ENCODE data around the gene TSR1.

The TSR1 gene

DNA sequence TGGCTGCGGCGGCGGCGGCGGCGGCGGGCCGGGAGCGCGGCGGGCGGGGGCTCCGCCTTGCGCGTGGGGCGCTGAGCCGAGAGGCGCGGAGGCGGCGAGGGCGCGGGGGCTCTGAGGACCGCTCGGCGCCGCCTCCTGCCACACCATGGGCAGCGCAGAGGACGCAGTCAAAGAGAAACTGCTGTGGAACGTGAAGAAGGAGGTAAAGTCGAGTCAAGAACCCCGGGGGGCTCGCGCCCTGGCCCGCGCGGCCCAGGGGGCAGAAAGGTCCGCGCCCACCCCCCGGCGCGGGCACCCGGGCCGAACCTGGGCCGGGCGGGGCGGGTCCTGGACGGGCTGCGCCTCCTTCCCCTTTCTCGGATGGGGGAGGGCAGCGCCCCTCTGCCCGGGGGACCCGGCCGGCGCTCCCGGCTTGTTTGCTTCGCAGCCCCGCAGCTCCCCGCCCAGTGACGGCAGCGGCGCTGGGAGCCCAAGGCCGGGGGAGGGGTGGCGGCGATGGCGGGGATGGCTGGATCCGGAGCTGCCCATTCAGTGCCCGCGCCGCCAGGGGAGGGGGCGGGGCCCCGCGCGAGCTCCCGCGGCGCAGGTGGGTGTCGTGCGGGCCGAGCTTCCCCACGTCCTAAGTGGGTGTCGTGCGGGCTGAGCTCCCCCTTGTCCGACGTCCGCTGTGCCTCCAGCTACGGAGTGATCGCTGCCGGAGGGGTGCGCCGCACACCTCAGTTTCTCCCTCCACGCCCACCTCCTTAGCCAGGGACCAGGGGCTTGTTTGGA lies 1.5 kb upstream of the TSR1 start:
- H2AK5ac ChIP-seq (ENCODE audit: low read depth, low read length): no peak overlapping the region
- no peaks in the 10 kb centered on the region for H3K27me3 ChIP-seq (ENCODE audit: control insufficient read depth in 3 of 3, insufficient read depth in 3 of 3, low read depth in 1 of 3, low read length in 3 of 3)
- no peak overlapping the region for H4K8ac ChIP-seq (ENCODE audit: low read depth, low read length)
- H2BK15ac ChIP-seq (ENCODE audit: low read length): peak overlapping the region; percentile 30
- H3K23ac ChIP-seq (ENCODE audit: low read depth, low read length, poor library complexity): peak overlapping the region; percentile 26
- no peak overlapping the region for H2BK5ac ChIP-seq (ENCODE audit: low read length)
- H3K36me3 ChIP-seq (replicated peaks in 1 of 2; ENCODE audit: control insufficient read depth in 2 of 2, insufficient read depth in 2 of 2, low read length in 2 of 2): peaks cover 29 to 44% of the 10 kb centered on the region in 2 donors
- H3K9me3 ChIP-seq (replicated peaks in 1 of 2; ENCODE audit: control insufficient read depth in 2 of 2, insufficient read depth in 1 of 2, low read depth in 1 of 2, low read length in 2 of 2): no peaks in the 10 kb centered on the region
- H3K4me3 ChIP-seq (ENCODE audit: low read length in 2 of 2): peak overlapping the region; percentile 90 to 91
- H2BK120ac ChIP-seq (ENCODE audit: low read depth, low read length): no peak overlapping the region
- H3K79me1 ChIP-seq (ENCODE audit: low read depth, low read length): peaks cover 11% of the 10 kb centered on the region
- peak overlapping the region; percentile 84 for H2AFZ ChIP-seq (ENCODE audit: low read length)
- no CpG with 5 or more reads among the region's 92 CpGs for WGBS, 2 donors (ENCODE audit: extremely low coverage in 2 of 2, insufficient read length in 2 of 2, insufficient replicate concordance in 1 of 2)
- no peak overlapping the region for H3K4ac ChIP-seq (ENCODE audit: low read length)
- peaks cover 8 to 15% of the 10 kb centered on the region in 2 donors for H3K4me1 ChIP-seq (ENCODE audit: control insufficient read depth in 2 of 2, insufficient read depth in 1 of 2, low read depth in 1 of 2, low read length in 2 of 2)
- peak overlapping the region; percentile 95 for H3K18ac ChIP-seq (ENCODE audit: low read length)
- H2BK12ac ChIP-seq (ENCODE audit: low read length): no peak overlapping the region
- H3K4me2 ChIP-seq (ENCODE audit: insufficient read depth, low read length, poor library complexity, severe bottlenecking): peak overlapping the region; percentile 89
- peak overlapping the region; percentile 88 for H3K9ac ChIP-seq (ENCODE audit: low read depth, low read length, poor library complexity)
- DNase-seq (ENCODE audit: low spot score): peak; percentile 42
- no peak overlapping the region for H4K91ac ChIP-seq (ENCODE audit: low read depth, low read length, poor library complexity)
- H3K27ac ChIP-seq (replicated peaks; ENCODE audit: low read length): peak overlapping the region; percentile 59
- no peak overlapping the region for H3K14ac ChIP-seq (ENCODE audit: low read length)

DNA sequence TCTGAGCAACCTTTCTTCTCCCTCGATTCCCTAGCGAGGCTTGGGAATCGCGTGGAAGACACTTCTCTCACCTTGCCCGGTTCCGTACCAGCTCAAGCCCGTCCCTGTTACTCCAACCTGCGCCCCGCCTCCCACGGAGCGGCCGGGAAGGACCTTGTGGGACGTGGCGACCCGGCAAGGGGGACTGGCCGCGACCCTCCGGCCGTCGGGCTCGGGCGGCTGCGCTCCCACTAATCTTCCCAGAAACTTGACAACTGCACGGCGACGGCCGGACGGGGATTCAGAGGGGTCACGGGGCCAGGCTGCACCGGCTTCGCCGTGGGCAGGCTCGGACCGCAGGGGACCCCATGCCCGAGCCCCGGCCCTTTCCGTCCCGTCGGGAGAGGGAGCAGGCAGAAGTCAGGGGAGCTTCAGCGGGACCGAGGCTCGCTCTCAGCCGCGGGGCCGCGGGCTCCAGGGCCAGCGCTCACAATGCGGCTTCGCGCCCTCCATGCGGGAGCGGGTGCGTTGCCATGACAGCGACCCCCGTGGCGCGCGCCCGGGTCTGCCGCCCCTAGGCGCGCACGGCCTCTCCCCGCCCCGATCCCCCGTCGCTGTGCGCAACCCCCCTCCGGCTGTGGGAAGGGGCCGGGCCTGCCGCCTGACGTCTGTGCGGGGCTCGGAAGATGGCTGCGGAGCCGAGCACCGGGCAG lies 741 bp upstream of the TSR1 start, which contains the start of gene SGSM2:
SGSM2 (plus strand) TSS at position 650 of the 692 bp plus-strand sequence. CDS start 188 bp downstream, outside the sequence.
- peak within 1 kb of the TSS; percentile 89 for H3K4me2 ChIP-seq (ENCODE audit: insufficient read depth, low read length, poor library complexity, severe bottlenecking)
- no peaks in the 10 kb centered on the region for H3K27me3 ChIP-seq (ENCODE audit: control insufficient read depth in 3 of 3, insufficient read depth in 3 of 3, low read depth in 1 of 3, low read length in 3 of 3)
- no peak within 1 kb of the TSS for H2BK12ac ChIP-seq (ENCODE audit: low read length)
- peak; percentile 59 for DNase-seq (ENCODE audit: low spot score)
- H2AFZ ChIP-seq (ENCODE audit: low read length): peak within 1 kb of the TSS; percentile 84
- no peaks in the 10 kb centered on the region for H3K9me3 ChIP-seq (replicated peaks in 1 of 2; ENCODE audit: control insufficient read depth in 2 of 2, insufficient read depth in 1 of 2, low read depth in 1 of 2, low read length in 2 of 2)
- peak within 1 kb of the TSS; percentile 45 for H3K23ac ChIP-seq (ENCODE audit: low read depth, low read length, poor library complexity)
- H4K8ac ChIP-seq (ENCODE audit: low read depth, low read length): no peak within 1 kb of the TSS
- H2BK15ac ChIP-seq (ENCODE audit: low read length): peak within 1 kb of the TSS; percentile 30
- peak within 1 kb of the TSS; percentile 46 for H2BK5ac ChIP-seq (ENCODE audit: low read length)
- peak within 1 kb of the TSS; percentile 89 for H2AK5ac ChIP-seq (ENCODE audit: low read depth, low read length)
- H3K4me1 ChIP-seq (ENCODE audit: control insufficient read depth in 2 of 2, insufficient read depth in 1 of 2, low read depth in 1 of 2, low read length in 2 of 2): peaks cover 8 to 15% of the 10 kb centered on the region in 2 donors
- H3K36me3 ChIP-seq (replicated peaks in 1 of 2; ENCODE audit: control insufficient read depth in 2 of 2, insufficient read depth in 2 of 2, low read length in 2 of 2): peaks cover 30 to 50% of the 10 kb centered on the region in 2 donors
- peak within 1 kb of the TSS; percentile 67 for H3K27ac ChIP-seq (replicated peaks; ENCODE audit: low read length)
- H3K4ac ChIP-seq (ENCODE audit: low read length): no peak within 1 kb of the TSS
- peaks cover 11% of the 10 kb centered on the region for H3K79me1 ChIP-seq (ENCODE audit: low read depth, low read length)
- peak within 1 kb of the TSS; percentile 88 for H3K9ac ChIP-seq (ENCODE audit: low read depth, low read length, poor library complexity)
- H4K91ac ChIP-seq (ENCODE audit: low read depth, low read length, poor library complexity): no peak within 1 kb of the TSS
- H3K18ac ChIP-seq (ENCODE audit: low read length): peak within 1 kb of the TSS; percentile 96
- peak within 1 kb of the TSS; percentile 84 for H3K14ac ChIP-seq (ENCODE audit: low read length)
- H2BK120ac ChIP-seq (ENCODE audit: low read depth, low read length): peak within 1 kb of the TSS; percentile 63
- H3K4me3 ChIP-seq (ENCODE audit: low read length in 2 of 2): peak within 1 kb of the TSS; percentile 90 to 91
- no CpG with 5 or more reads among the region's 77 CpGs for WGBS, 2 donors (ENCODE audit: extremely low coverage in 2 of 2, insufficient read length in 2 of 2, insufficient replicate concordance in 1 of 2)

- no CpG with 5 or more reads among the region's 17 CpGs for WGBS, 2 donors (ENCODE audit: extremely low coverage in 2 of 2, insufficient read length in 2 of 2, insufficient replicate concordance in 1 of 2)
- DNase-seq (ENCODE audit: low spot score): no peak
Observed at GRCh38 chr17:2335726-2336214, 487 bp downstream of the TSR1 start.

GRCh38 chr17:2331303-2331702 lies 5.0 kb downstream of the TSR1 start:
- Histone ChIP-seq H3K4ac (ENCODE audit: low read length) (no peak overlapping the region), H3K4me3 (ENCODE audit: low read length in 2 of 2) (peak overlapping the region in 1 of 2 donors; percentile 35), H3K36me3 (replicated peaks in 1 of 2; ENCODE audit: control insufficient read depth in 2 of 2, insufficient read depth in 2 of 2, low read length in 2 of 2) (peaks cover 49 to 90% of the 10 kb centered on the region in 2 donors), H2AK5ac (ENCODE audit: low read depth, low read length) (no peak overlapping the region), H2BK5ac (ENCODE audit: low read length) (no peak overlapping the region), H3K23ac (ENCODE audit: low read depth, low read length, poor library complexity) (no peak overlapping the region), H4K91ac (ENCODE audit: low read depth, low read length, poor library complexity) (no peak overlapping the region), H3K9ac (ENCODE audit: low read depth, low read length, poor library complexity) (no peak overlapping the region), H4K8ac (ENCODE audit: low read depth, low read length) (no peak overlapping the region), H2BK12ac (ENCODE audit: low read length) (no peak overlapping the region), H3K4me2 (ENCODE audit: insufficient read depth, low read length, poor library complexity, severe bottlenecking) (no peak overlapping the region), H3K9me3 (replicated peaks in 1 of 2; ENCODE audit: control insufficient read depth in 2 of 2, insufficient read depth in 1 of 2, low read depth in 1 of 2, low read length in 2 of 2) (no peaks in the 10 kb centered on the region), H3K14ac (ENCODE audit: low read length) (no peak overlapping the region), H3K27ac (replicated peaks; ENCODE audit: low read length) (no peak overlapping the region), H3K27me3 (ENCODE audit: control insufficient read depth in 3 of 3, insufficient read depth in 3 of 3, low read depth in 1 of 3, low read length in 3 of 3) (no peaks in the 10 kb centered on the region), H2BK120ac (ENCODE audit: low read depth, low read length) (no peak overlapping the region), H3K79me1 (ENCODE audit: low read depth, low read length) (peaks cover 9% of the 10 kb centered on the region), H3K4me1 (ENCODE audit: control insufficient read depth in 2 of 2, insufficient read depth in 1 of 2, low read depth in 1 of 2, low read length in 2 of 2) (peaks cover 5 to 9% of the 10 kb centered on the region in 2 donors), H2BK15ac (ENCODE audit: low read length) (no peak overlapping the region), H2AFZ (ENCODE audit: low read length) (no peak overlapping the region), H3K18ac (ENCODE audit: low read length) (no peak overlapping the region)
- no peak for DNase-seq (ENCODE audit: low spot score)
- no CpG with 5 or more reads among the region's 3 CpGs for WGBS, 2 donors (ENCODE audit: extremely low coverage in 2 of 2, insufficient read length in 2 of 2, insufficient replicate concordance in 1 of 2)

More at GRCh38 chr17:2335726-2336214, 487 bp downstream of the TSR1 start:
- Histone ChIP-seq H4K8ac (ENCODE audit: low read depth, low read length) (no peak overlapping the region), H3K18ac (ENCODE audit: low read length) (no peak overlapping the region), H4K91ac (ENCODE audit: low read depth, low read length, poor library complexity) (no peak overlapping the region), H3K4me3 (ENCODE audit: low read length in 2 of 2) (peak overlapping the region; percentile 90 to 91), H3K14ac (ENCODE audit: low read length) (no peak overlapping the region), H3K79me1 (ENCODE audit: low read depth, low read length) (peaks cover 11% of the 10 kb centered on the region), H2AK5ac (ENCODE audit: low read depth, low read length) (no peak overlapping the region), H2AFZ (ENCODE audit: low read length) (peak overlapping the region; percentile 84), H3K27me3 (ENCODE audit: control insufficient read depth in 3 of 3, insufficient read depth in 3 of 3, low read depth in 1 of 3, low read length in 3 of 3) (no peaks in the 10 kb centered on the region), H3K36me3 (replicated peaks in 1 of 2; ENCODE audit: control insufficient read depth in 2 of 2, insufficient read depth in 2 of 2, low read length in 2 of 2) (peaks cover 33 to 50% of the 10 kb centered on the region in 2 donors), H3K9me3 (replicated peaks in 1 of 2; ENCODE audit: control insufficient read depth in 2 of 2, insufficient read depth in 1 of 2, low read depth in 1 of 2, low read length in 2 of 2) (no peaks in the 10 kb centered on the region), H3K27ac (replicated peaks; ENCODE audit: low read length) (no peak overlapping the region), H3K4ac (ENCODE audit: low read length) (no peak overlapping the region), H3K23ac (ENCODE audit: low read depth, low read length, poor library complexity) (no peak overlapping the region), H2BK120ac (ENCODE audit: low read depth, low read length) (no peak overlapping the region), H3K9ac (ENCODE audit: low read depth, low read length, poor library complexity) (peak overlapping the region; percentile 82), H3K4me2 (ENCODE audit: insufficient read depth, low read length, poor library complexity, severe bottlenecking) (peak overlapping the region; percentile 89), H2BK12ac (ENCODE audit: low read length) (no peak overlapping the region), H2BK5ac (ENCODE audit: low read length) (peak overlapping the region; percentile 46), H3K4me1 (ENCODE audit: control insufficient read depth in 2 of 2, insufficient read depth in 1 of 2, low read depth in 1 of 2, low read length in 2 of 2) (peaks cover 8 to 15% of the 10 kb centered on the region in 2 donors), H2BK15ac (ENCODE audit: low read length) (no peak overlapping the region)
